ENCODE results near the gene KCNK17. TPM values are rescaled to one million over a fixed set of nuclear protein-coding genes. Genes with fewer than 3 reads are reported as not detected.

KCNK17 gene
- total RNA-seq, 6 donors from 2014 or later, result 0.61 to 7.7 (median 2.8) TPM

DNA sequence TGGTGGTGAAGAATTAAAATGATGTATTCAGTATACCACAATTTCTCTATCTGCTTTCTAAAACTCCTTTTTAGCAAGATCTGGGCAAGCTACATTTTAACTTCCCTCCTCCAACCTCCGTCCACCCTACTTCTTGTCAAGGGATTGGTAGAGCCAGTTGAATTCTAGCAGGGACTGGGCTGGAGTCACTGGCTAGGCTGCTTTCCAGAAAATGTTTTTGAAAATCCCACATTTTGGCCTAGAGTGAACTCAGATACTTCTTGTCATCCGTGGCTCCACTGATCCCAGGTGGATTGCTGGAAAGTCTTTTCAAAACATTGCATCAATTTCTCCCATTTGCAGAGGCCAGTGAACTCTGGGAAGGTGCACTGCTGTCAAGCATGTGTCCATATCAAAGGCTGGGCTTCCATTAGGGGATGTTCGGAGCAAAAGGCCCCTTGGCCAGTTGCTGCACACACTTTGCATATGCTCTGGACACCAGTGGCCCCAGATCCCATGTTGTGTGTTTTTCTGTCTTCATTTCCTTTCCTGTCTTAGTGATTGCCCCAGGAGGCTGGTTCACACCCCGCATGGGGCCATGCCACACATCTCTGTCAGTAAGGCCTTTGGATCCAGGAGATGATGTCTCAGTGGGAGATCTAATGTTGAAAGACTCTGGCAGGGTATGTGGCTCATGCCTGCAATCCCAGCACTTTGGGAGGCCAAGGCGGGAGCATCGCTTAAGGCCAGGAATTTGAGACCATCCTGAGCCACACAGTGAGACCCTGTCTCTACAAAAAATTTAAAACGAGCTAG lies 19.6 kb upstream of the KCNK17 start:
- Histone ChIP-seq H3K9me3 (no peaks in the 10 kb centered on the region), H3K4me1 (peaks cover 4 to 16% (median 9%) of the 10 kb centered on the region in 4 donors), H3K4me3 (no peak overlapping the region), H3K27ac (no peak overlapping the region), H3K27me3 (no peaks in the 10 kb centered on the region), H3K36me3 (no peaks in the 10 kb centered on the region)
- DNase-seq (no peak), ATAC-seq (ENCODE audit: low FRiP score in 2 of 2) (no peak)
- TF ChIP-seq POLR2AphosphoS5 (IDR thresholded peaks at IDR 0.05) (no peak), EP300 (IDR thresholded peaks at IDR 0.05) (no peak), POLR2A (IDR thresholded peaks at IDR 0.05) (no peak)
- TF ChIP-seq, protein P1, sequence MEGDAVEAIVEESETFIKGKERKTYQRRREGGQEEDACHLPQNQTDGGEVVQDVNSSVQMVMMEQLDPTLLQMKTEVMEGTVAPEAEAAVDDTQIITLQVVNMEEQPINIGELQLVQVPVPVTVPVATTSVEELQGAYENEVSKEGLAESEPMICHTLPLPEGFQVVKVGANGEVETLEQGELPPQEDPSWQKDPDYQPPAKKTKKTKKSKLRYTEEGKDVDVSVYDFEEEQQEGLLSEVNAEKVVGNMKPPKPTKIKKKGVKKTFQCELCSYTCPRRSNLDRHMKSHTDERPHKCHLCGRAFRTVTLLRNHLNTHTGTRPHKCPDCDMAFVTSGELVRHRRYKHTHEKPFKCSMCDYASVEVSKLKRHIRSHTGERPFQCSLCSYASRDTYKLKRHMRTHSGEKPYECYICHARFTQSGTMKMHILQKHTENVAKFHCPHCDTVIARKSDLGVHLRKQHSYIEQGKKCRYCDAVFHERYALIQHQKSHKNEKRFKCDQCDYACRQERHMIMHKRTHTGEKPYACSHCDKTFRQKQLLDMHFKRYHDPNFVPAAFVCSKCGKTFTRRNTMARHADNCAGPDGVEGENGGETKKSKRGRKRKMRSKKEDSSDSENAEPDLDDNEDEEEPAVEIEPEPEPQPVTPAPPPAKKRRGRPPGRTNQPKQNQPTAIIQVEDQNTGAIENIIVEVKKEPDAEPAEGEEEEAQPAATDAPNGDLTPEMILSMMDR (IDR thresholded peaks at IDR 0.05), result no peak
- WGBS, 2 donors, result 83 to 85% methylated on average over 7 of the region's 7 CpGs

DNA sequence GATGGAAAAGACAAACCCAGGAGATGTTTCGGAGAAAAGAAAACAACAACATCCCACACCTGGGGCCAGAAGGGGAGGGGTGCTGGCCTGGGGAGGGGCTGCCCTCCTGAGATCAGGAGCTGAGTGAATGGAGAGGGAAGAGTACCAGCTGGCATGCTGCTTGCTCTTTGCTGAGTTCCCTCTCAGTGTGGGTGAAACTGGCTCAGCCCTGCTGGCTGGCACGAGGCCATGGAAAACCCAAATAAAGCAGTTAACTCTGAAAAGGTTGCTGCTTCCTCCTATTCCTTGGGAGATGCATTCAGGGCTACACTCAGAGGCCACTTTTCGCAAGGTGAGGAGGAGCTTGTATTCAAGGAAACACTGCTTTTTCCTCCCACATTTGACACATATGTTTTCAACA lies 16.3 kb upstream of the KCNK17 start:
- 40 to 42% methylated on average over 3 of the region's 3 CpGs for WGBS, 2 donors
- DNase-seq (peak in 1 of 2 donors; percentile 58), ATAC-seq (ENCODE audit: low FRiP score in 2 of 2) (peak in 1 of 2 donors; percentile 26)
- TF ChIP-seq EP300 (IDR thresholded peaks at IDR 0.05), result no peak
- TF ChIP-seq, protein P1 (IDR thresholded peaks at IDR 0.05), result no peak
- TF ChIP-seq POLR2AphosphoS5 (IDR thresholded peaks at IDR 0.05), result no peak
- TF ChIP-seq POLR2A (IDR thresholded peaks at IDR 0.05), result no peak
- no peaks in the 10 kb centered on the region for H3K36me3 ChIP-seq
- peaks cover 0 to 9% (median 2%) of the 10 kb centered on the region in 4 donors for H3K4me1 ChIP-seq
- no peak overlapping the region for H3K27ac ChIP-seq
- no peaks in the 10 kb centered on the region for H3K9me3 ChIP-seq
- H3K27me3 ChIP-seq, result no peaks in the 10 kb centered on the region
- H3K4me3 ChIP-seq, result no peak overlapping the region

DNA sequence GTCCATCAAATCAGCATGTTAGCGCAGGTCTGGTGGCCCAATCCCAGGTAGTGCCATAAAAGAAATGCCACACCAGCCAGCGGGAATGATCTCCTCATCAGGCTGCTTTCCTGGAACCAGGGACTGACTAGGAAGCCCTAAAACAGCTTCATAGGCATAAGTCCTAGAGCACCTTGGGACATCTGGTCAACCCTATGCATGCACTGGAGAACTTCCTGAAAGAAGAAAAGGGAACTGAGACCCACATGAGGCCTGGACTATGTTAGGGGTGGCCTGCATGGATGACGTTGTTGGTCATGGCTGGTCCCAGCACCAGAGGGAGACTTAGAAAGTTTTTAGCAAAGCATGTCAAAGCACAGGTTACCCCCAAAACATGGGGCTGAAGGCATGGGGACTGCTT lies 15.8 kb upstream of the KCNK17 start:
- no peak overlapping the region for H3K4me3 ChIP-seq
- no peak for DNase-seq
- ATAC-seq (ENCODE audit: low FRiP score in 2 of 2), result peak in 1 of 2 donors; percentile 76
- no peaks in the 10 kb centered on the region for H3K36me3 ChIP-seq
- no peaks in the 10 kb centered on the region for H3K27me3 ChIP-seq
- 72 to 86% methylated on average over 3 of the region's 3 CpGs for WGBS, 2 donors
- H3K9me3 ChIP-seq, result no peaks in the 10 kb centered on the region
- peaks cover 0 to 9% (median 2%) of the 10 kb centered on the region in 4 donors for H3K4me1 ChIP-seq
- TF ChIP-seq POLR2AphosphoS5 (IDR thresholded peaks at IDR 0.05) (no peak), EP300 (IDR thresholded peaks at IDR 0.05) (no peak), POLR2A (IDR thresholded peaks at IDR 0.05) (no peak)
- TF ChIP-seq, protein P1 (IDR thresholded peaks at IDR 0.05), result no peak
- H3K27ac ChIP-seq, result no peak overlapping the region

DNA sequence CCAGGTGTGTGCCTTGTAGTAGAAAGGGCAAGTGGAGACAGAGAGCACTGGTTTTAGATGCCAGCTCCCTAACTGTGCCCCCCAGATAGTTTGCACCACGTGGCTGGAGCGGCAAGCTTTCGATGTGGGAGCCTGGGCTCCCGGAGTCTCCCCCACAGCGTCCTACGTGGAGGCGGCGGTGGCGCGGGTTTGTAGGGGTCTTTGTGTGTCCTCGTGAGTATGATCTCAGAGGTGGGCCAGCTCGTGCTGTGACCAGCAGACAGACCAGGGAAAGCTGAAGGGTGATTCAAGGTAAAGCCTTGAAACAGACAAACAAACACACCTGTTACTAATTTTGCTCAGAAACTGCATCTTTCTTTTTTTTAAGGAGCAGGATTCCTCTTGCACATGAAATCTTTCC lies 13.8 kb upstream of the KCNK17 start:
- H3K27ac ChIP-seq, result no peak overlapping the region
- TF ChIP-seq POLR2AphosphoS5 (IDR thresholded peaks at IDR 0.05), result no peak
- 84 to 88% methylated on average over 12 of the region's 12 CpGs for WGBS, 2 donors
- no peaks in the 10 kb centered on the region for H3K27me3 ChIP-seq
- H3K4me1 ChIP-seq, result peaks cover 0 to 9% (median 2%) of the 10 kb centered on the region in 4 donors
- no peak for ATAC-seq (ENCODE audit: low FRiP score in 2 of 2)
- H3K4me3 ChIP-seq, result no peak overlapping the region
- peak in 1 of 2 donors; percentile 72 for DNase-seq
- no peaks in the 10 kb centered on the region for H3K36me3 ChIP-seq
- no peaks in the 10 kb centered on the region for H3K9me3 ChIP-seq

DNA sequence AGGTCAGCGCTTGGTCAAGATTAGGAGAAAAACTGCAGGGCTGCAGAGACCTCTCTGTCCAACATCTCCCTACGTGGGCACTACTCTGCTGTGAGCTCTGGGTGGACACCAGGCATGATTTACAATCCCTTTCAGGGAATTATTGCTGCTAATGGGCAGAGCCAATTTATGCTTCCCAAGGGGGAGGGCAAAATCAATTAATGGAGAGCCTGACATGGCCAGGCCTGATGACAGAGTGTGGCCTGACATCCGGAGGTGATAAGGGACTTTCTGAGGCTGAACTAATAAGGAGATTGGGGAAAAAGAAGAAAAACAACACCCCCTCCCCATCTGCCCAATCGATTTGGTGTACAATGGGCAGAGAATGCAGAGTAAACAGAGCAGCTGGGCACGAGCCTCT lies 13.3 kb upstream of the KCNK17 start:
- WGBS, 2 donors, result 69 to 76% methylated on average over 5 of the region's 5 CpGs
- no peaks in the 10 kb centered on the region for H3K36me3 ChIP-seq
- H3K4me1 ChIP-seq, result peaks cover 0 to 9% (median 2%) of the 10 kb centered on the region in 4 donors
- no peak overlapping the region for H3K4me3 ChIP-seq
- no peak for ATAC-seq (ENCODE audit: low FRiP score in 2 of 2)
- DNase-seq, result no peak
- H3K9me3 ChIP-seq, result no peaks in the 10 kb centered on the region
- no peaks in the 10 kb centered on the region for H3K27me3 ChIP-seq
- no peak overlapping the region for H3K27ac ChIP-seq
- TF ChIP-seq POLR2A (IDR thresholded peaks at IDR 0.05), result no peak
- no peak for TF ChIP-seq POLR2AphosphoS5 (IDR thresholded peaks at IDR 0.05)
- no peak for TF ChIP-seq EP300 (IDR thresholded peaks at IDR 0.05)
- TF ChIP-seq, protein P1 (IDR thresholded peaks at IDR 0.05), result no peak

All from upper lobe of left lung (tissue), 6 donors.